ENCODE measurements around the gene POGK.

DNA sequence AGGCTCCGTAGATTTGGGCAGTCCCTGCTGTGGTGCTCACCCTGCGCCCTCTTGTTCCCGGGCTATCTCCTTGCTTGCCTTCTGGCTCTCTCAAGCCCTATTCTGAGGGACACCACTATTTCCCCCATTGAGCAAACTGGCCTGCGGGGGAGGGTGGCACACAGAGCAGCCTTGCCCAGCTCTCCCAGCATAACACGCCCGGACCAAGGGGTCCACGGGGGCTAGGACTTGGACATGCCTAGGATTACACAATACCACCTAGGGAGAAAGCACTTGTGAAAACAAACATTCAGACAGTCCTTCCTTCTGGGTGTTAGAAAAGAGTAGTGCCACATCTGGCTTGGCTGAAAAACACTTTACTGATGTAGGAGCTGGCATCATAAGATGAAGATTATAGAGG lies 29.4 kb downstream of the POGK start:
- TF ChIP-seq, protein P1, sequence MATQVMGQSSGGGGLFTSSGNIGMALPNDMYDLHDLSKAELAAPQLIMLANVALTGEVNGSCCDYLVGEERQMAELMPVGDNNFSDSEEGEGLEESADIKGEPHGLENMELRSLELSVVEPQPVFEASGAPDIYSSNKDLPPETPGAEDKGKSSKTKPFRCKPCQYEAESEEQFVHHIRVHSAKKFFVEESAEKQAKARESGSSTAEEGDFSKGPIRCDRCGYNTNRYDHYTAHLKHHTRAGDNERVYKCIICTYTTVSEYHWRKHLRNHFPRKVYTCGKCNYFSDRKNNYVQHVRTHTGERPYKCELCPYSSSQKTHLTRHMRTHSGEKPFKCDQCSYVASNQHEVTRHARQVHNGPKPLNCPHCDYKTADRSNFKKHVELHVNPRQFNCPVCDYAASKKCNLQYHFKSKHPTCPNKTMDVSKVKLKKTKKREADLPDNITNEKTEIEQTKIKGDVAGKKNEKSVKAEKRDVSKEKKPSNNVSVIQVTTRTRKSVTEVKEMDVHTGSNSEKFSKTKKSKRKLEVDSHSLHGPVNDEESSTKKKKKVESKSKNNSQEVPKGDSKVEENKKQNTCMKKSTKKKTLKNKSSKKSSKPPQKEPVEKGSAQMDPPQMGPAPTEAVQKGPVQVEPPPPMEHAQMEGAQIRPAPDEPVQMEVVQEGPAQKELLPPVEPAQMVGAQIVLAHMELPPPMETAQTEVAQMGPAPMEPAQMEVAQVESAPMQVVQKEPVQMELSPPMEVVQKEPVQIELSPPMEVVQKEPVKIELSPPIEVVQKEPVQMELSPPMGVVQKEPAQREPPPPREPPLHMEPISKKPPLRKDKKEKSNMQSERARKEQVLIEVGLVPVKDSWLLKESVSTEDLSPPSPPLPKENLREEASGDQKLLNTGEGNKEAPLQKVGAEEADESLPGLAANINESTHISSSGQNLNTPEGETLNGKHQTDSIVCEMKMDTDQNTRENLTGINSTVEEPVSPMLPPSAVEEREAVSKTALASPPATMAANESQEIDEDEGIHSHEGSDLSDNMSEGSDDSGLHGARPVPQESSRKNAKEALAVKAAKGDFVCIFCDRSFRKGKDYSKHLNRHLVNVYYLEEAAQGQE (IDR thresholded peaks at IDR 0.05; ENCODE audit: borderline replicate concordance), result no peak
- TF ChIP-seq RAD21 (conservative IDR thresholded peaks at IDR 0.05) (no peak), EZH2 (IDR thresholded peaks at IDR 0.05; ENCODE audit: borderline replicate concordance, insufficient read depth, low read length, poor library complexity, severe bottlenecking) (no peak), EP300 (conservative IDR thresholded peaks at IDR 0.05; ENCODE audit: poor library complexity, severe bottlenecking) (no peak), POLR2AphosphoS5 (IDR thresholded peaks at IDR 0.05) (no peak)
- TF ChIP-seq, protein P2, sequence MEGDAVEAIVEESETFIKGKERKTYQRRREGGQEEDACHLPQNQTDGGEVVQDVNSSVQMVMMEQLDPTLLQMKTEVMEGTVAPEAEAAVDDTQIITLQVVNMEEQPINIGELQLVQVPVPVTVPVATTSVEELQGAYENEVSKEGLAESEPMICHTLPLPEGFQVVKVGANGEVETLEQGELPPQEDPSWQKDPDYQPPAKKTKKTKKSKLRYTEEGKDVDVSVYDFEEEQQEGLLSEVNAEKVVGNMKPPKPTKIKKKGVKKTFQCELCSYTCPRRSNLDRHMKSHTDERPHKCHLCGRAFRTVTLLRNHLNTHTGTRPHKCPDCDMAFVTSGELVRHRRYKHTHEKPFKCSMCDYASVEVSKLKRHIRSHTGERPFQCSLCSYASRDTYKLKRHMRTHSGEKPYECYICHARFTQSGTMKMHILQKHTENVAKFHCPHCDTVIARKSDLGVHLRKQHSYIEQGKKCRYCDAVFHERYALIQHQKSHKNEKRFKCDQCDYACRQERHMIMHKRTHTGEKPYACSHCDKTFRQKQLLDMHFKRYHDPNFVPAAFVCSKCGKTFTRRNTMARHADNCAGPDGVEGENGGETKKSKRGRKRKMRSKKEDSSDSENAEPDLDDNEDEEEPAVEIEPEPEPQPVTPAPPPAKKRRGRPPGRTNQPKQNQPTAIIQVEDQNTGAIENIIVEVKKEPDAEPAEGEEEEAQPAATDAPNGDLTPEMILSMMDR (IDR thresholded peaks at IDR 0.05; ENCODE audit: poor library complexity, severe bottlenecking), result no peak
